ENCODE measurements around the gene CTSZ.

Gene CTSZ

DNA sequence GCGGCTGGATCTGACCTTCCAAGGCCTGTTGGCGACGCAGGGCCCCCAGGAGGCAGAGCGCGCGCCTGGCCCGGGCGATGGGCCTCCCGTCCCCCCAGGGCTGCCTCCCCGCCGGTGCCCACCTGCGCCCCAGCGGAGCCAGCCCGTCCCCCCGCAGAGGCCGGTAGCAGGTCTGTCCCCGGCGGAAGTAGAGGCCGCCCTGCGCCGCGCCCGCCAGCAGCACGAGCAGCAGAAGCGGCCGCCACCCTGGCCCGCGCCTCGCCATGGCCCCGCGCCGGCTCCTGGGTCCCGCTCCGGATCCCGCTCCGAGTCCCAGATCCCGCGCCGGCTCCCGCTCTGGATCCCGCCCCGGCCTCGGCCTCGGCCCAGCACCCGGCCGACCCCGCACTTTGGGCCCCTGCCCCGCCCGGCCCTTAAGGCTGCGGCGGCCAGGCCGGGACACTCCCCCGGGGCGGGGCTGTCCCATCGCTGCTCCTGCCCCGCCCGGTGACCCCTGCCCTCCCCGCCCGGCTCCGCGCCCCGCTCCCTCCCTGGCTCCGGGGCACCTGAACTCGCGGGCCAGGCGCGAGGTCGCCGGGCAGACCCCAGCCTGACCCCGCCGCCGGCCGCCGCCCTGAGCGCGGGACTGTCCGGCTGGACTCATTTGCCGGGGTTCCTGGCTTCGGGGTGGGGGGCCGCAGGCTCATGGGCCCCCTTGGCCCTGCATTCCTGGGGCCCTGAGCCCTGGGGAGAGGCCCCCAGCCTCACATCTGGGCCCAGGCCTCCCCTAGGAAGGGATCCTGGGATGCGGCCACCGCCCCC is at the start of gene CTSZ:
Gene CTSZ (minus strand): TSS at position 391 of the 801 bp plus-strand sequence. CDS start 126 bp downstream, at position 265.
- H3K4me3 ChIP-seq (ENCODE audit: low read depth, low read length), result peak within 1 kb of the TSS; percentile 53
- TF ChIP-seq, protein P1, sequence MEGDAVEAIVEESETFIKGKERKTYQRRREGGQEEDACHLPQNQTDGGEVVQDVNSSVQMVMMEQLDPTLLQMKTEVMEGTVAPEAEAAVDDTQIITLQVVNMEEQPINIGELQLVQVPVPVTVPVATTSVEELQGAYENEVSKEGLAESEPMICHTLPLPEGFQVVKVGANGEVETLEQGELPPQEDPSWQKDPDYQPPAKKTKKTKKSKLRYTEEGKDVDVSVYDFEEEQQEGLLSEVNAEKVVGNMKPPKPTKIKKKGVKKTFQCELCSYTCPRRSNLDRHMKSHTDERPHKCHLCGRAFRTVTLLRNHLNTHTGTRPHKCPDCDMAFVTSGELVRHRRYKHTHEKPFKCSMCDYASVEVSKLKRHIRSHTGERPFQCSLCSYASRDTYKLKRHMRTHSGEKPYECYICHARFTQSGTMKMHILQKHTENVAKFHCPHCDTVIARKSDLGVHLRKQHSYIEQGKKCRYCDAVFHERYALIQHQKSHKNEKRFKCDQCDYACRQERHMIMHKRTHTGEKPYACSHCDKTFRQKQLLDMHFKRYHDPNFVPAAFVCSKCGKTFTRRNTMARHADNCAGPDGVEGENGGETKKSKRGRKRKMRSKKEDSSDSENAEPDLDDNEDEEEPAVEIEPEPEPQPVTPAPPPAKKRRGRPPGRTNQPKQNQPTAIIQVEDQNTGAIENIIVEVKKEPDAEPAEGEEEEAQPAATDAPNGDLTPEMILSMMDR (IDR thresholded peaks at IDR 0.05; ENCODE audit: low read depth, low read length, missing control alignments), result no peak
- no peak for DNase-seq (ENCODE audit: low read depth)
- in situ Hi-C loops (cut with HindIII; ENCODE audit: low sequenced_read_pairs), result loop anchor here (5.0 kb wide), 1 partner anchor 205 kb away; no protein-coding TSS in a partner anchor

DNA sequence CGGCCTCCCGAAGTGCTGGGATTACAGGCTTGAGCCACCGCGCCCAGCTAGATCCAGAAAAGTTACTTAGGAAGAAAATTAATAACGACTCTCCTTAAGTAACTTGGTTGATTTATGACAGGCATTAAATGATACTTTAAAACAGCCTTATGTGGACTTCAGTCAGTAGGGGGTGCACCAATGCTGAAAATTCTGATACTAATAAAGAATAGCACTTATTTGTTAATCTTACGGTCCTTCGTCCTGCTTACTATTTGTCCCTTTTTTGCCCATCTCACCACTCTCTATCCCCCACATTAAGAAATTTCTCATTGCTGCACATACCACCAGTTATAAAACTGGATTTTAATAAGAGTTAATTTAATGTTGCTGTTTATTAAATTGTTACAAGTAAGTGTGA is 48.2 kb upstream of the CTSZ start:
- DNase-seq (ENCODE audit: low read depth), result no peak
- TF ChIP-seq, protein P1 (IDR thresholded peaks at IDR 0.05; ENCODE audit: low read depth, low read length, missing control alignments), result peak; percentile 21
- H3K4me3 ChIP-seq (ENCODE audit: low read depth, low read length), result no peak overlapping the region
- in situ Hi-C loops (cut with HindIII; ENCODE audit: low sequenced_read_pairs), result no loop called here

DNA sequence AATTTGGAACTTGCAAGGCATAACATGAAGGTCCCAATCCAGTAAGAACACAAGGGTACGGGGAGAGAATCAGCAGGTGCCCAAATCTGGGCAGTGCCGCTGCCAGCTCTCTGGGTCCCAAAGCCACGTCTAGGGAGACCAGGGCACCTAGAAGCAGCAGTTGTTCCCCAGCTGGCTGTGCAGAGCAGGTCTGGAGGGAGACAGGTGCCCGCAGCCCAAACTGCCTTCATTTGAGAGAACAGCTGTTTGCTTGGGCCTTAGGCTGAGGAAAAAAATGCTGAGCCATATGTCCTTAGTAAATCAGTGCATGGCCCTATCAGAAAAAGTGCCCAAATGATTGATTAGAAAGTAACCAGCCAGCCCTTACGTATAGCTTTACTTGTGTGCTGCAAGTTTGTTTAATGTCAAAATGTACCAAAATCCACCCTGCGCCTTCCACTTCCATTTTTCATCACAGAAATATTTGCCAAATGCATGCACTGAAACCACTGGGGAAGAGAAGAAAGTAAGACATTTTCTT is 44.7 kb upstream of the CTSZ start:
- DNase-seq (ENCODE audit: low read depth), result no peak
- TF ChIP-seq, protein P1 (IDR thresholded peaks at IDR 0.05; ENCODE audit: low read depth, low read length, missing control alignments), result no peak

DNA sequence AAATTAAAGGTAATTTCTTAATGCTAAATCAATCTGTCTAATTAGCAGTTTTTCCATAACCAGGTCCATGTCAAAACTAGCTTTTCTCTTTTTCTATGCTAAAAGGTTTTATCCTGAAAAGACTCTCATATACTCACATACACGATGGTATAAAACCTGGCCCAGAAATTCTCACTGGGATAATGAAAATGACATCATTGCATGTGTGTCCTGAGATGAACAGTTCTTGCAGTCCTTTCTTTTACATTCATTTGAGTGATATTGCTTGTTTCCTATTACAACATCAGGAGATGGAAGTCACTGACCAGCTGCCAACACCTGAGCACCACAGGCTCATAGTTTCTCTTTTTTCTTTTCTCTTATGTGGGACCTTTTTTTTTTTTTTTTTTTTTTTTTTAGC is 43.4 kb upstream of the CTSZ start:
- TF ChIP-seq, protein P1 (IDR thresholded peaks at IDR 0.05; ENCODE audit: low read depth, low read length, missing control alignments), result no peak
- H3K4me3 ChIP-seq (ENCODE audit: low read depth, low read length), result no peak overlapping the region
- no peak for DNase-seq (ENCODE audit: low read depth)
- in situ Hi-C loops (cut with HindIII; ENCODE audit: low sequenced_read_pairs), result no loop called here

More for the DNA sequence above, 44.7 kb upstream of the CTSZ start:
- no peak overlapping the region for H3K4me3 ChIP-seq (ENCODE audit: low read depth, low read length)
- in situ Hi-C loops (cut with HindIII; ENCODE audit: low sequenced_read_pairs), result no loop called here

DNA sequence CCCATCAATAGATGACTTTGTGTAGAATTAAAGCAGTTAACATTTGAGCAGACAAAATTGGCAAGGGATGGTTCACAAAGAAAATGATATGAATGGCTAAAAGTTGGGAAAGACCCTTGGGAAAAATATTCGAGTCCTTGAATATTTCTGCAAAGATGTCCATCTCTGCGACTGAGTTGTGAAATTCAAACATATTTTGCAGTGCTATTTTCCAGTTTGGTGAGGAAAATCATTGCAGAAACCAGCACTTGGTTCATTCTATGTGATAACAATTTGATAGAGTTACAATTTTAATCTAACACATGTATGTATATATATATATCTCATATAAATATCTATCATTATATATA is 41.6 kb upstream of the CTSZ start:
- no peak for DNase-seq (ENCODE audit: low read depth)
- in situ Hi-C loops (cut with HindIII; ENCODE audit: low sequenced_read_pairs), result no loop called here
- H3K4me3 ChIP-seq (ENCODE audit: low read depth, low read length), result no peak overlapping the region
- TF ChIP-seq, protein P1 (IDR thresholded peaks at IDR 0.05; ENCODE audit: low read depth, low read length, missing control alignments), result no peak

DNA sequence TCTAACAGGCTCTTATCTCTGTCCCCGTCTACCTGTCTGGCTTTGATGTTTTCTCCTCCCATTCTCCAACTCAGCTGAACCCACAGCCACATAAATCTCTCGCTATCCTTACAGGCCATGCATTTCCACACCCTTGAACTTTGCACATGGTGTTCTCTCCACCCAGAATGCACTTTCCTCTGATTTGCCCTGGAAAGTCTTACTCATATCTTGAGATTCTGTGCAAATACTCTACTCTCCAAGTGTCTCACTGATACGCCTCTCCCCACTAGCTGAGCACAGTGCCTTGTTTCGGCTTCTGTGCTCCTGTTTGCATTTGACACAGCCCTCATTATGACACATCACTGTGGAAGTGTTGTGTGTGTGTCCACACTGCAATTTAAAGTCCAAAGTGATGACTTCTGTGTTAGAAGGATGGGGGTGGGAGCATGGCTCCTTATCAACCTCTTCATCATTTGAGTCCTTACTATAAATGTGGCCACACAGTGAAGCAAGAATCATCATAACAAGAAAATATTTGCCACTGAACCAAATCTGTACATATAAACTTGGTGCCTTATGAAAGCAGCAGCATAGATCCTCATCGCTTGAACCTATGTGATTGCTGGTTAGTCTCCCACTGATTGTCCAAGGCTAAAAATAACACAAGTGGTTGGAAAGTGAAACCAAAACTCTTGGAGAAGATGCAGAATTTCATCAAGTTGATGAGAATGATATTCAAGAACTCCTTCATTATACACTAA is 41.1 kb upstream of the CTSZ start:
- H3K4me3 ChIP-seq (ENCODE audit: low read depth, low read length), result no peak overlapping the region
- TF ChIP-seq, protein P1 (IDR thresholded peaks at IDR 0.05; ENCODE audit: low read depth, low read length, missing control alignments), result no peak
- in situ Hi-C loops (cut with HindIII; ENCODE audit: low sequenced_read_pairs), result no loop called here
- no peak for DNase-seq (ENCODE audit: low read depth)
